WTC11 (cell line): Measurements from ENCODE around the gene SUCLG1.

Experiments
- FOXK1 ChIP-seq: sonication (generic); formaldehyde crosslinking; IDR thresholded peaks from 2 replicates; pipeline ENCODE4 v1.8.0; 2022; ENCODE audit warnings: mild to moderate bottlenecking, moderate library complexity, missing genetic modification reagents
- GRHL2 ChIP-seq: fragments of 250-450 bp; sonication (Bioruptor Pico); IDR thresholded peaks from 2 replicates; pipeline ENCODE4 v1.8.0; 2022; ENCODE audit warnings: mild to moderate bottlenecking, moderate library complexity; ENCODE audit not compliant: insufficient replicate concordance, severe bottlenecking
- GTF2I ChIP-seq: fragments of 250-450 bp; sonication (Bioruptor Pico); conservative IDR thresholded peaks from 2 replicates; pipeline ENCODE4 v1.4.0; 2021; ENCODE audit warnings: mild to moderate bottlenecking
- JUN ChIP-seq: sonication (generic); formaldehyde crosslinking; IDR thresholded peaks from 2 replicates; pipeline ENCODE4 v1.8.0; 2023; ENCODE audit warnings: mild to moderate bottlenecking, missing genetic modification reagents
- NFE2L1 ChIP-seq: sonication (generic); formaldehyde crosslinking; IDR thresholded peaks from 2 replicates; pipeline ENCODE4 v1.8.1; 2023; ENCODE audit warnings: missing genetic modification reagents
- SMAD3 ChIP-seq: sonication (generic); formaldehyde crosslinking; IDR thresholded peaks from 2 replicates; pipeline ENCODE4 v1.8.0; 2022; ENCODE audit warnings: missing genetic modification reagents, mild to moderate bottlenecking, borderline replicate concordance
- TF ChIP-seq, protein P1 (sequence below): sonication (generic); formaldehyde crosslinking; IDR thresholded peaks from 2 replicates; pipeline ENCODE4 v1.8.1; 2022; ENCODE audit warnings: mild to moderate bottlenecking, moderate library complexity, missing genetic modification reagents
- TF ChIP-seq, protein P2 (sequence below): fragments of 200-600 bp; IDR thresholded peaks from 2 replicates; pipeline ENCODE4 v1.8.0; 2022; ENCODE audit warnings: antibody characterized with exemption
- TF ChIP-seq, protein P3 (sequence below): sonication (generic); formaldehyde crosslinking; IDR thresholded peaks from 2 replicates; pipeline ENCODE4 v1.8.0; 2023; ENCODE audit warnings: mild to moderate bottlenecking, missing genetic modification reagents

DNA sequence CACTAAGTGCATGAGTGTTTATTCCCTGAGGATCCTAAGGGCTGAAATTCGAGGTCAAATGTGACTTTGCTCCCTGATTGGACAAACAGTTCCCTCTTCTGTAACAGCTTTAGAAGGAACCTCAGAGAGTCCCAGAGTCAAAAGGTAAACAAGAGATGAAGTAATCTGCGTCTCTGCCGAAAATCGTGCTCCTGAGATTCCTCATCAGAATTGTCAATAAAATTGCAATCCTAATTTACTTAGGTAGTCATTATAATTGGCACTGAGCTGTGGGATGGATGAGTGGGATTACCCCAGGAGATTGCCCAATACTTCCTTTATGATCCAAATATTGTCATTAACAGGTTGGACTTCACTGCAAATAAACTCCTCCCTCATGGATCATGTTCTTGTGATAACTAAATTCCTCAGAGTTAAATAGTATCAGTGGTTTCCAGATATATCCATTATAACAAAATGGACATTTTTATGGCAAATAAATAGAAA is 907 bp upstream of the SUCLG1 start:
- TF ChIP-seq, protein P1, sequence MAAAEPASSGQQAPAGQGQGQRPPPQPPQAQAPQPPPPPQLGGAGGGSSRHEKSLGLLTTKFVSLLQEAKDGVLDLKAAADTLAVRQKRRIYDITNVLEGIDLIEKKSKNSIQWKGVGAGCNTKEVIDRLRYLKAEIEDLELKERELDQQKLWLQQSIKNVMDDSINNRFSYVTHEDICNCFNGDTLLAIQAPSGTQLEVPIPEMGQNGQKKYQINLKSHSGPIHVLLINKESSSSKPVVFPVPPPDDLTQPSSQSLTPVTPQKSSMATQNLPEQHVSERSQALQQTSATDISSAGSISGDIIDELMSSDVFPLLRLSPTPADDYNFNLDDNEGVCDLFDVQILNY = no peak
- TF ChIP-seq NFE2L1 (CRISPR knock-in tag) (no peak), GTF2I (no peak), SMAD3 (no peak), JUN (no peak), FOXK1 (CRISPR knock-in tag) (no peak), GRHL2 (CRISPR knock-in tag) (no peak)
- TF ChIP-seq, protein P2, sequence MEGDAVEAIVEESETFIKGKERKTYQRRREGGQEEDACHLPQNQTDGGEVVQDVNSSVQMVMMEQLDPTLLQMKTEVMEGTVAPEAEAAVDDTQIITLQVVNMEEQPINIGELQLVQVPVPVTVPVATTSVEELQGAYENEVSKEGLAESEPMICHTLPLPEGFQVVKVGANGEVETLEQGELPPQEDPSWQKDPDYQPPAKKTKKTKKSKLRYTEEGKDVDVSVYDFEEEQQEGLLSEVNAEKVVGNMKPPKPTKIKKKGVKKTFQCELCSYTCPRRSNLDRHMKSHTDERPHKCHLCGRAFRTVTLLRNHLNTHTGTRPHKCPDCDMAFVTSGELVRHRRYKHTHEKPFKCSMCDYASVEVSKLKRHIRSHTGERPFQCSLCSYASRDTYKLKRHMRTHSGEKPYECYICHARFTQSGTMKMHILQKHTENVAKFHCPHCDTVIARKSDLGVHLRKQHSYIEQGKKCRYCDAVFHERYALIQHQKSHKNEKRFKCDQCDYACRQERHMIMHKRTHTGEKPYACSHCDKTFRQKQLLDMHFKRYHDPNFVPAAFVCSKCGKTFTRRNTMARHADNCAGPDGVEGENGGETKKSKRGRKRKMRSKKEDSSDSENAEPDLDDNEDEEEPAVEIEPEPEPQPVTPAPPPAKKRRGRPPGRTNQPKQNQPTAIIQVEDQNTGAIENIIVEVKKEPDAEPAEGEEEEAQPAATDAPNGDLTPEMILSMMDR = no peak
- TF ChIP-seq, protein P3, sequence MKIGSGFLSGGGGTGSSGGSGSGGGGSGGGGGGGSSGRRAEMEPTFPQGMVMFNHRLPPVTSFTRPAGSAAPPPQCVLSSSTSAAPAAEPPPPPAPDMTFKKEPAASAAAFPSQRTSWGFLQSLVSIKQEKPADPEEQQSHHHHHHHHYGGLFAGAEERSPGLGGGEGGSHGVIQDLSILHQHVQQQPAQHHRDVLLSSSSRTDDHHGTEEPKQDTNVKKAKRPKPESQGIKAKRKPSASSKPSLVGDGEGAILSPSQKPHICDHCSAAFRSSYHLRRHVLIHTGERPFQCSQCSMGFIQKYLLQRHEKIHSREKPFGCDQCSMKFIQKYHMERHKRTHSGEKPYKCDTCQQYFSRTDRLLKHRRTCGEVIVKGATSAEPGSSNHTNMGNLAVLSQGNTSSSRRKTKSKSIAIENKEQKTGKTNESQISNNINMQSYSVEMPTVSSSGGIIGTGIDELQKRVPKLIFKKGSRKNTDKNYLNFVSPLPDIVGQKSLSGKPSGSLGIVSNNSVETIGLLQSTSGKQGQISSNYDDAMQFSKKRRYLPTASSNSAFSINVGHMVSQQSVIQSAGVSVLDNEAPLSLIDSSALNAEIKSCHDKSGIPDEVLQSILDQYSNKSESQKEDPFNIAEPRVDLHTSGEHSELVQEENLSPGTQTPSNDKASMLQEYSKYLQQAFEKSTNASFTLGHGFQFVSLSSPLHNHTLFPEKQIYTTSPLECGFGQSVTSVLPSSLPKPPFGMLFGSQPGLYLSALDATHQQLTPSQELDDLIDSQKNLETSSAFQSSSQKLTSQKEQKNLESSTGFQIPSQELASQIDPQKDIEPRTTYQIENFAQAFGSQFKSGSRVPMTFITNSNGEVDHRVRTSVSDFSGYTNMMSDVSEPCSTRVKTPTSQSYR (CRISPR knock-in tag) = no peak
